Keratinocyte (primary cell): ENCODE results near the gene RFX3.
"Not testable (repeated sequence)": the region's sequence is repeated elsewhere in the genome, so short reads cannot be mapped to it uniquely, and the experiment has no call there.

ENCODE experiments used
- CTCF ChIP-seq, 3 experiments: IDR thresholded peaks in 1 of 3; conservative IDR thresholded peaks in 1 of 3; optimal IDR thresholded peaks in 1 of 3; 2 replicates in 2 of 3; 3 replicates in 1 of 3; pipeline versions ENCODE3 to v1.5.1; 2011; ENCODE audit warnings: low read length in 3 of 3, mild to moderate bottlenecking in 3 of 3, moderate library complexity in 2 of 3, control low read depth in 1 of 3, inconsistent platforms in 1 of 3; ENCODE audit not compliant: insufficient read depth in 2 of 3; ENCODE audit errors: extremely low read depth in 1 of 3
- EZH2 ChIP-seq: IDR thresholded peaks from one replicate; pipeline ENCODE4 v1.6.1; 2012; ENCODE audit warnings: inconsistent platforms, mild to moderate bottlenecking, low read length, moderate library complexity

- not testable (repeated sequence) for TF ChIP-seq CTCF (optimal IDR thresholded peaks at IDR 0.05 in 1 of 3, IDR thresholded peaks at IDR 0.05 in 1 of 3, conservative IDR thresholded peaks at IDR 0.05 in 1 of 3; ENCODE audit: extremely low read depth in 1 of 3, insufficient read depth in 2 of 3, low read length in 3 of 3); EZH2
Measured at GRCh38 chr9:3304388-3304787, 221.4 kb downstream of the RFX3 start.
